AG10803 (cell line): ENCODE data around the gene SUSD1.
A peak's percentile ranks its signal among the peaks of the same experiment; 100 is the strongest.

Experiments used
- DNase-seq: peaks from one replicate; pipeline ENCODE4 v3.0.0; 2010; ENCODE audit warnings: low read depth
- H3K4me3 ChIP-seq: 2 replicates; pipeline ENCODE4 v1.5.1; 2011; ENCODE audit warnings: mild to moderate bottlenecking, low read length, control low read depth
- CTCF ChIP-seq: conservative IDR thresholded peaks from 2 replicates; pipeline ENCODE4 v1.5.1; 2011; ENCODE audit warnings: mild to moderate bottlenecking, low read length, control low read depth, inconsistent platforms

SUSD1 gene

DNA sequence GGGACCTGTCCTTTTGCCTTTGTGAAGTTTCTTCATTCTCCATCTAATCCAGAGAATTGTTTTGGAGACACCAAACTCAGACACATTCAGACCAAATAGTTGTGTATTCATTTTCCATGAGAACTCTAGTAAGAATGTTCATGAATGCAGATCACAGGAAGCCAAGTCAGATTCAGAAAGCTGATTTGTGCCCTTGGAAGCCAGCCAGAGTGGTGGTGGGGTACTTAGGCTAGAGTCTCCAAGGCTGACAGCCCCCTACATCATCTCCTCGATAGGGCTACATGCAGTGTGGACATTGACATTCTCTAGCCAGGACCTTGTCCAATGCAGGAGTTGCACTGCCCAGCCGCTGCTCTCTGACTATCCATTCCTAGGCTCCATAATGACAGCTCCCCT, 140.9 kb downstream of the SUSD1 start:
- H3K4me3 ChIP-seq: no peak overlapping the region
- DNase-seq: no peak
- no peak for TF ChIP-seq CTCF

GRCh38 chr9:112033237-112034215, 141.6 kb downstream of the SUSD1 start:
- no peak for DNase-seq
- no peak for TF ChIP-seq CTCF
- H3K4me3 ChIP-seq: no peak overlapping the region

DNA sequence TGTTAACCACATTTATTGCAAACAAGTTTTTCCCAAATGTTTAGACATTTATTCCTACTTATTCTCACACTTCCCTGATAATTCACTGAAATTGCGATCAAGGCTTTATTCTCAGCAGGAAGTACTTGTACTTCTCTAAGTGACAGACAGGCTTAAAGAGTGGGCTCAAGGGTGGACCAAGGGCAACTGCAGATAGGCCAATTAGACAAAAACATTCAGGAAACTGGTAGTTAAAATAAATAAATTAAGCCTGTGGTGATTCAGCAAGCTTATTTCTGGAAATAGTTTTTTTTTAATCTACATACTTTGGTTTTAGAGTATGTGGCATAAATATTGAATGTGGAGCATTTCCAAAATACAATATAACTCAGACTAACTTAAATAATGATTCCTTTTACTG, 142.4 kb downstream of the SUSD1 start:
- peak; percentile 61 for DNase-seq
- no peak for TF ChIP-seq CTCF
- no peak overlapping the region for H3K4me3 ChIP-seq

DNA sequence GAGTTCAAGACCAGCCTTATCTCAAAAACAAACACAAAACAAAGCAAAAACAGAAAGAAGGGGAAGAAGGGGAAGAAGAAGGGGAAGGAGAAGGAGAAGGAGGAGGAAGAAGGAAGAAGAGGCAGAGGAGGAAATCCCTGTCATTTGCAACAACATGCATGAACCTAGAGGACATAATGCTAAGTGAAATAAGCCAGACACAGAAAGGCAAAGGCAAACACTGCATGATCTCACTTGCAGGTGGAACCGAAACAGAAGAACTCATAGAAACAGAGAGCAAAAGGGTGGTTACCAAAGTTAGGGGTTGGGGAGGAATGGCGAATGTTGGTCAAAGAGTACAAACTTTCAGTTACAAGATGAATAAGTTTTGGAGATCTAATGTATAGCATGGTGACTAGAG, 143.1 kb downstream of the SUSD1 start:
- TF ChIP-seq CTCF: no peak
- DNase-seq: no peak
- H3K4me3 ChIP-seq: no peak overlapping the region

DNA sequence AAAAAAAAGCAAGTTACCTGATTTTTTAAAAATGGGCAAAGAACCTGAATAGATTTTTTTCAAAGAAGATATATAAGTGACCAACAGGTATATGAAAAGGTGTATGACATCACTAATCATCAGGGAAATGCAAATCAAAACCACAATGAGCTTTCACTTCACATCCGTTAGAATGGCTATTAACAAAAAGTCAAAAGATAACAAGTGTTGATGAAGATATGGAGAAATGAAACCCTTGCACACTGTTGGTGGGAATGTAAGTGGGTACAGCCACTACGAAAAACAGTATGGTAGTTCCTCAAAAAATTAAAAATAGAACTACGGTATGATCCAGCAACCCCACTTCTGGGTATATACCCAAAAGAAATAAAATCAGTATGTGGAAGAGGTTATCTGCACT, 143.7 kb downstream of the SUSD1 start:
- no peak for TF ChIP-seq CTCF
- no peak overlapping the region for H3K4me3 ChIP-seq
- DNase-seq: no peak

DNA sequence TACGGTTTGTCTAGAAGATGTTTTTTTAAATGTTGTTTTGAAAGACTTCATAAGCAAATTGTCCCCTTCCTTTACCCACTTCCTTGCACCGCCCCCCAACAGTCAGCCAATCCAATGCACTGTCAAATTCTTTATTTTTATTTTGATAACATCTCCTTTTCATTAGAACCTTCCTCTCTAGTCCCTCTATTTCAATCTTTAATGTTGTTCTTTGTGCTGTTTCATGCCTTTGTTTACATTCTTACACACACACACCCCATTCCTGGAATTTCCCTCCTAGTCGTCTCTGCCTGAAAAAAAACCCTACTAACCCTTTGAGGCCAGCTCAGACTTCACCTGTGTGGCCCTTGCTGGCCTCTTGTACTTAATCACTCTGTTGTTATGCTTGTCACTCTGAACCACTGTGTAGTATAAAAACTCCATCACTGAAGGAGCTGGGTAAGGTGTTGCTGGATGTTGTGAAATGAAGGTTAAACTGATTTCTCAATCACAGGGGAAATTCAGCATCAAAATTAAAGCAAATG, 145.1 kb downstream of the SUSD1 start:
- TF ChIP-seq CTCF: no peak
- DNase-seq: peak; percentile 72
- no peak overlapping the region for H3K4me3 ChIP-seq
